GM18873 (cell line): Measurements from ENCODE around the gene SLC5A5.

Experiments
- ATAC-seq: cut with Tn5 transposase; IDR thresholded peaks from one replicate; pipeline ENCODE4 v1.9.1; 2021; ENCODE audit warnings: mild to moderate bottlenecking, moderate library complexity, moderate number of reproducible peaks; ENCODE audit not compliant: unreplicated experiment, low FRiP score

The SLC5A5 gene

GRCh38 chr19:17871878-17872250 lies at the start of gene SLC5A5:
TSS of gene SLC5A5 (plus strand) at chr19:17871945. CDS start at chr19:17872320, 375 bp downstream.
- ATAC-seq: no peak

DNA sequence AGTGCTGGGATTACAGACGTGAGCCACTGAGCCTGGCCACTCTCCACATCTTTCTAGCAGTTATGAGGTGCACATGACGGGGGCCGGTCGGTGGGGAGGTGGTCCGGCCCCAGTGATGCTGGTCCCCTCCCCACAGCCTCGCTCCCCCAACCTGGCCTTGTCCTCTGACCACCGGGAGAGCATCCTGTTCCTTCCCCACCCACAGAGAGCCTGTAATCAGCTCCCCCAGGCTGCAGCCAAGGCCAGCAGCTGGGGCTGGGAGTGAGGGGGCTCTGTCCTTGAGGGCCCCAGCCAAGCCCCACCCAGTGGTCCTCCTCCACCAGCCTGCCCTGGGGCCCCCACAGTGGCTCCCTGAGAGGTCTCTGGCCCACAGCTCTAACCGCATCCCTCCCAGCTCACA lies 47.4 kb upstream of the SLC5A5 start:
- no peak for ATAC-seq

GRCh38 chr19:17826508-17827056 lies 45.2 kb upstream of the SLC5A5 start:
- ATAC-seq: no peak

DNA sequence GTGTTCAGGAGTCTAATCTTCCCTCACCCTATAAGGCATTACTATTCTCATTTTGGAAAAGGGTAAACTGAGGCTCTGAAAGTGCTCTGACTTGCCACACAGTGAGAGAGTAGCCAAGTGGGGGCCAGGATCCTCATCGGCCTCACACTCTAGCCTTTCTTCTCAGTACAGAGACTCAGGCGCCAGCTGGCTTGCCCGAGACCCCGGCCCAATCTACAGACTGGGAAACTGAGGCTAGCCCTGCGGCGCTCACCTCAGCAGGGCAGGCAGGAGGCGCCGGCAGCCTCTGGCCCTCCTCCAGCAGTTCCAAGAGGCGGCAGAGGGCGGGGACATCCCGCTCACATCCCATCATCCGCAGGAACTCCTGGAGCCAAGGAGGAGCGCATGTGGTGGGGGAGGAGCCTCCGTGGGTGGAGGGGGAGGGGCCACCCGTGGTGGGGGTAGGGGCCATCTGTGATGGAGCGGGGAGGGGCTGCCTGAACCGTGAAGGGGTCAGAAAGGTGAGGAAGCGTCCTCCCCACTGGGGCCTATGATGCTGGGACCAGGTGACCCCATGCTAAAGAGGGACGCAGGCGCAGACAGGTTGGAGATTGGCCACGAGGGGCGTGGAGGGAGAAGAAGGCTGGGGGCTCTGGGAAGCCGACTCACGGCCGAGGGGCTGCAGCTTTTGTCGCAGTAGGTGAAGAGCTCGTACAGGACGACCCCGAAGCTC lies 41.7 kb upstream of the SLC5A5 start:
- ATAC-seq: no peak

- no peak for ATAC-seq
These were observed 41.0 kb upstream of the SLC5A5 start for GRCh38 chr19:17830567-17831418.

DNA sequence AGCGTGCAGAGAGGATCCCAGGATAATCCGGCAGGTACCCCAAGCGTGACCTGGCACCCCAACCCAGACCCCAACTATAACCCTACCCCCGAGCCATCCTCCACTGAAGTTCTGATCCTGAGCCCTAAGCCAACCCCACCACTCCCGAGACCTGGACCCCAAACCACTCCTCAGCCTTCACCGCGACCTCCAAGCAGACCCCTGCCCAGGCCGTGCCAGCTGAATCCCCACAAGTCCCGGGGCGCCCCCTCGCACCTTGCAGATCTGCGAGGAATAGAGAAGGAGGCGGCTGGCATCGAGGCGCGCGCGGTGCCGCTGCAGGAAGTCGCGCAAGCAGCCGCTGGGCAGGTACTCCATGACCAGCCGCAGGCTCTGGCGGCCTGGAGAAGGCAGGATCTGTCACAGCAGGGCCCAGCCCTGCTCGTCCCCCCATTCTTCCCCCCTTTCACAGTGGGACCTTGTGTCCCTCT lies 40.3 kb upstream of the SLC5A5 start:
- no peak for ATAC-seq

DNA sequence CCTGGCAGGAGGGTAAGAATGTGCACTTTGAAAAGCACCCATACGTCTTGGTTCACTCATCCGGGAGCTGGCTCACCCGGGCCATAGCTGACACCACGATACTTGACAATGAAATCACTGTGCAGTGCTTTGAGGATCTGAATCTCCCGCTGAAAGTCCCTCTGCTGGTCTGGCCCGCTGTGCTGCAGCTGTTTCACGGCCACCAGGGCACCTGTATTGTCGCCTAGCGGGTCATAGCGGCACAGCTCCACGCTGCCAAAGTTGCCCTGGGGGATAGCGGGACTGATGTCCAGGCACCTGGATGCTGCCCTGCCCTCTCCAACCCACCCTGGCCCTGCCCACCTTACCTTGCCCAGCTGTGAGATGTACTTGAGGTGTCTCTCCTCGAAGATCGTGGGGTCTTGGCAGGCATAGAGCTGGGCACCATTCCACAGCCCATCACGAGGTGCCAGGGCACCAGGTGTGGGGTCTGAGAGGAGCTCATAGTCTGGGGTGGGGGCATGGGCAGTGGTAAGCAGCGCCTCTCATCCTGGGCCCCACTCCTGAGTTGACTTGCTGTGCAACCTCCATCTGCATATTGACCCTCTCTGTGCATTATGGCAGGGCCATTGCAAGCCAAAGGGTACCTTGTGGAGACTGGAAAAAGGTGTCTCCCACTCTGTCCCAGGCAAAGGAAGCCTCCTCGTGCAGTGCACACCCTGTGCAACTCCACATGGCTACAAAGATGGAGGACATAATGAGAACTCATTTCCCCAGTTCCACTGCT lies 39.1 kb upstream of the SLC5A5 start:
- ATAC-seq: no peak

GRCh38 chr19:17834350-17835181 lies 37.2 kb upstream of the SLC5A5 start:
- ATAC-seq: no peak

GRCh38 chr19:17835182-17836006 lies 36.4 kb upstream of the SLC5A5 start:
- no peak for ATAC-seq

- ATAC-seq: no peak
These were observed 35.2 kb upstream of the SLC5A5 start for GRCh38 chr19:17836530-17836929.

DNA sequence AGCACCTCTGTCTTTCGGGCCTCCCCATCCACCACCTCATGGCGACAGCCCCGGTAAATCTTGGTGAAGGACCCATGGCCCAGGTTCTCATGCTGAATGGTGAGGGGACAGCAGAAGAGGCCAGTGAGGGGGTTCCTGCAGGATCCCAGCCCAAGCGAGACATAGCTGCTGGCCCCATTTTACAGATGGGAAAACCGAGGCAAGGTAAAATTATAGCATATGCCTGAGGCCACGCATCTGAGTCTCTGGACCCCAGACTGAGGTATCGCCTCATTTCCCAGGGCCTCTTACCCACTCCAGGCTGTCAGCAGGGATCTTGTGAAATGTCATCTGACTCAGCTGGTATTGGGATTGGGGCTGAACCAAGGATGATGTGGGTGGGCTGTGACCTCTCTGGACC lies 33.8 kb upstream of the SLC5A5 start:
- ATAC-seq: no peak

- no peak for ATAC-seq
These were observed 31.7 kb upstream of the SLC5A5 start for GRCh38 chr19:17840019-17840418.

GRCh38 chr19:17841371-17841809 lies 30.4 kb upstream of the SLC5A5 start:
- no peak for ATAC-seq

- no peak for ATAC-seq
These were observed 29.7 kb upstream of the SLC5A5 start for GRCh38 chr19:17841810-17842662.

DNA sequence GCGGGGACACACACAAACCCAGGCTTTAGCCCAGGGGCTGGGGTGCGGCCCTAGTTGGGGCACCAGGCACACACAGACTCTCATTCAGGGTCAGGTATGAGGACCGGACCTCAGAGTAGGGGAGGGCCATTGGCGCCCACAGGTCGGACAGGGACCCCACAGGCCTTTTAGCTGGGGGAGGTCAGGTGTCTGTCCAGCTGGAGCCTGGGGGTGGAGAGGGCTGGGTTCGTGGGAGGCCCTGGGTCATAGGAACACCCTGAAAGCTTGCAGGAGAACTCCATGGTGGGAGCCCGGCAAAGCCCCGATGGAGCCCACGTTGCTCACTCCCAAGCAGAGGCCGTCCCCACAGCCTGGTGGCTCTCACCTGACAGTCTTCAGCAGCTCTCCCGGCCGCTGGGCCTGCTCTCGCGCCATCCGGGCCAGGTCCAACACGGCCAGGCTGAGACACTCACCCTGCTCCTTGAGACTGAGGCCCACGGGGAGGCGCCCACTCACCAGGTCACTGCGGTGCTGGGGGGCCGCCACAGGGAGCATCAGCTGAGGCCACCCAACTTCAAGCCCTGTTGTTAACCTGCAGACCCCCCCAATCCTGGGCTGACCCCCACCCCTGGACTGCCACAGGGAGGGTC lies 29.0 kb upstream of the SLC5A5 start:
- no peak for ATAC-seq

- ATAC-seq: no peak
These were observed 28.4 kb upstream of the SLC5A5 start for GRCh38 chr19:17843292-17843827.

- no peak for ATAC-seq
These were observed 27.7 kb upstream of the SLC5A5 start for GRCh38 chr19:17843908-17844490.
